Measurements from ENCODE around the gene LSS.

- no peak for TF ChIP-seq POLR2A (IDR thresholded peaks at IDR 0.05)
- TF ChIP-seq POLR2AphosphoS5 (IDR thresholded peaks at IDR 0.05) = no peak
Measured at GRCh38 chr21:46196733-46197132, 31.8 kb downstream of the LSS start.

All from transverse colon (tissue), 3 donors.